ENCODE measurements around the gene UBL7.
"Not testable (repeated sequence)": the region's sequence is repeated elsewhere in the genome, so short reads cannot be mapped to it uniquely, and the experiment has no call there.

UBL7 gene

GRCh38 chr15:74463634-74464033, 2.7 kb upstream of the UBL7 start:
- DNase-seq = no peak

- no peak for DNase-seq
These were observed 1.0 kb upstream of the UBL7 start for GRCh38 chr15:74461847-74462511.

- no peak for DNase-seq
These were observed 662 bp downstream of the UBL7 start for GRCh38 chr15:74460298-74460697.

GRCh38 chr15:74459798-74460197, 1.2 kb downstream of the UBL7 start:
- not testable (repeated sequence) for DNase-seq

- no peak for DNase-seq
These were observed 2.5 kb downstream of the UBL7 start for GRCh38 chr15:74458473-74458872.

- DNase-seq = not testable (repeated sequence)
These were observed 3.9 kb downstream of the UBL7 start for GRCh38 chr15:74457036-74457435.

- no peak for DNase-seq
These were observed 6.0 kb downstream of the UBL7 start for GRCh38 chr15:74454764-74455500.

GRCh38 chr15:74453925-74454763, 6.8 kb downstream of the UBL7 start:
- DNase-seq = no peak

GRCh38 chr15:74451861-74452835, 8.8 kb downstream of the UBL7 start:
- DNase-seq = no peak

GRCh38 chr15:74451322-74451721, 9.6 kb downstream of the UBL7 start:
- DNase-seq = no peak

GRCh38 chr15:74449643-74450205, 11.2 kb downstream of the UBL7 start:
- no peak for DNase-seq

- no peak for DNase-seq
These were observed 11.9 kb downstream of the UBL7 start for GRCh38 chr15:74449095-74449494.

GRCh38 chr15:74445816-74446763, 14.9 kb downstream of the UBL7 start:
- no peak for DNase-seq

GRCh38 chr15:74444106-74445062, 16.6 kb downstream of the UBL7 start:
- DNase-seq = no peak

- DNase-seq = no peak
These were observed 17.7 kb downstream of the UBL7 start for GRCh38 chr15:74443100-74443909.

GRCh38 chr15:74442604-74443003, 18.4 kb downstream of the UBL7 start:
- DNase-seq = no peak

- no peak for DNase-seq
These were observed 18.9 kb downstream of the UBL7 start for GRCh38 chr15:74442063-74442462.

GRCh38 chr15:74441248-74441941, 19.6 kb downstream of the UBL7 start:
- DNase-seq = no peak

Measured in stimulated activated CD4-positive, alpha-beta T cell treated with anti-CD3 and anti-CD28 coated beads, Interleukin-4, amount 100 ng/mL, for 24 hours (primary cell).